ENCODE results near the gene MICAL2.

DNA sequence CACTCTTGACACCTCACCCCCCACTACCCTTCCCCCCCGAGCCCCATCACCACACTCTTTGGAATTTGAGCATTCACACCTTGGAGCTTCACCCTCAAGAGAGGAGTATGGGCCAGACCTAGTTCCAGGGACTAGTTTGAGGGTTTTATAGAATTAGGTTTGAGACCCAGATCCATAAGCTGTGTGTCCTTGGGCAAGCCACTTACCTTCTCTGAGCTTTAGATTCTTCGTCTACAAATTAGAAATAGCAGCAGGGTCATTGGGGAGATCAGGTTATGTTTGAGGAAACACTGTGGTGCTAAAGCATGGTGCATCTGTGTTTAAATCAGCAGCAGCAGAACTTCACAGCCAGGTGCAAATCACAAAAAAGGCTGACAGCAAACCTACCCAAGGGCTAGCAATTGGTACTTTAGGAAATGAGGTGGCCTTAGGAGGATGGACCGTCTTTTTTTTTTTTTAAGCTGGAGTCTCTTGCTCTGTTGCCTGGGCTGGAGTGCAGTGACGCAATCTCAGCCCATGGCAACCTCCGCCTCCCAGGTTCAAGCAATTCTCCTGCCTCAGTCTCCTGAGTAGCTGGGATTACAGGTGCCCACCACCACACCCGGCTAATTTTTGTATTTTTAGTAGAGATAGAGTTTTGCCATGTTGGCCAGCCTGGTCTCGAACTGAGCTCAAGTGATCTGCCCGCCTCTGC, 114.8 kb downstream of the MICAL2 start:
- TF ChIP-seq POLR2AphosphoS5 (IDR thresholded peaks at IDR 0.05; ENCODE audit: borderline replicate concordance, low read depth, low read length) (no peak), FOXP2 (optimal IDR thresholded peaks at IDR 0.05; ENCODE audit: control extremely low read depth, extremely low read length, insufficient read depth) (no peak)
